HepG2 (cell line): Measurements from ENCODE around the gene RNASE12. TPM values are rescaled to one million over a fixed set of nuclear protein-coding genes. Genes with fewer than 3 reads are reported as not detected.
A peak's percentile ranks its signal among the peaks of the same experiment; 100 is the strongest.

Experiments used
- ATF4 ChIP-seq, 2 experiments: fragments of 450-650 bp in 1 of 2; sonication (generic) in 1 of 2; formaldehyde crosslinking; IDR thresholded peaks; 2 replicates each; pipeline versions ENCODE4 v1.5.0 to v1.8.0; 2020 to 2022; ENCODE audit warnings: mild to moderate bottlenecking in 1 of 2, missing genetic modification reagents in 1 of 2
- CREM ChIP-seq, 2 experiments: sonication (generic) in 1 of 2; formaldehyde crosslinking in 1 of 2; IDR thresholded peaks; 2 replicates each; pipeline versions ENCODE4 v1.4.0 to v1.6.1; 2016 to 2020; ENCODE audit warnings: antibody characterized with exemption in 1 of 2, mild to moderate bottlenecking in 1 of 2, missing genetic modification reagents in 1 of 2
- FIP1L1 ChIP-seq: fragments of 200-400 bp; formaldehyde crosslinking; IDR thresholded peaks from 2 replicates; pipeline ENCODE4 v1.6.1; 2018; ENCODE audit warnings: low read depth, mild to moderate bottlenecking, low read length, moderate library complexity, borderline replicate concordance; ENCODE audit not compliant: insufficient read depth
- JUND ChIP-seq: sonication (generic); formaldehyde crosslinking; IDR thresholded peaks from 2 replicates; pipeline ENCODE4 v1.8.0; 2022; ENCODE audit warnings: mild to moderate bottlenecking, missing genetic modification reagents
- KLF6 ChIP-seq: IDR thresholded peaks from 2 replicates; pipeline ENCODE4 v1.8.0; 2016; ENCODE audit warnings: missing biosample characterization, missing genetic modification reagents
- MAZ ChIP-seq, 2 experiments: sonication (generic) in 1 of 2; formaldehyde crosslinking in 1 of 2; IDR thresholded peaks; 2 replicates each; pipeline versions ENCODE4 v1.5.0 to v1.6.1; 2012 to 2020; ENCODE audit warnings: low read depth in 2 of 2, mild to moderate bottlenecking in 2 of 2, borderline replicate concordance in 1 of 2, improper control_type of control experiment in 1 of 2, low read length in 1 of 2, missing genetic modification reagents in 1 of 2, moderate library complexity in 1 of 2
- MED1 ChIP-seq: sonication (generic); formaldehyde crosslinking; IDR thresholded peaks from 2 replicates; pipeline ENCODE4 v1.4.0; 2020; ENCODE audit warnings: missing genetic modification reagents
- MTF2 ChIP-seq: sonication (generic); formaldehyde crosslinking; IDR thresholded peaks from 2 replicates; pipeline ENCODE4 v1.5.0; 2020; ENCODE audit warnings: missing genetic modification reagents, borderline replicate concordance
- PBX3 ChIP-seq: sonication (generic); formaldehyde crosslinking; IDR thresholded peaks from 2 replicates; pipeline ENCODE4 v1.8.1; 2023; ENCODE audit warnings: missing genetic modification reagents, inconsistent platforms, borderline replicate concordance
- SNAPC4 ChIP-seq: sonication (generic); formaldehyde crosslinking; IDR thresholded peaks from 2 replicates; pipeline ENCODE4 v1.4.0; 2020; ENCODE audit warnings: mild to moderate bottlenecking, missing genetic modification reagents
- SP140L ChIP-seq: sonication (generic); formaldehyde crosslinking; IDR thresholded peaks from 2 replicates; pipeline ENCODE4 v1.4.0; 2020; ENCODE audit warnings: missing genetic modification reagents, borderline replicate concordance
- TCF12 ChIP-seq, 2 experiments: fragments of 450-650 bp in 1 of 2; sonication (generic) in 1 of 2; formaldehyde crosslinking in 1 of 2; IDR thresholded peaks; 2 replicates each; pipeline versions ENCODE4 v1.6.1 to v1.8.0; 2017 to 2022; ENCODE audit warnings: antibody characterized with exemption in 1 of 2, mild to moderate bottlenecking in 1 of 2, missing genetic modification reagents in 1 of 2, moderate library complexity in 1 of 2
- ZBTB3 ChIP-seq: sonication (generic); formaldehyde crosslinking; IDR thresholded peaks from 2 replicates; pipeline ENCODE4 v1.4.0; 2020; ENCODE audit warnings: low read depth, mild to moderate bottlenecking, moderate library complexity, missing genetic modification reagents, borderline replicate concordance
- ZBTB46 ChIP-seq: sonication (generic); formaldehyde crosslinking; IDR thresholded peaks from 2 replicates; pipeline ENCODE4 v1.4.0; 2020; ENCODE audit warnings: mild to moderate bottlenecking, missing genetic modification reagents, borderline replicate concordance
- ZNF225 ChIP-seq: sonication (generic); formaldehyde crosslinking; IDR thresholded peaks from 2 replicates; pipeline ENCODE4 v1.4.0; 2020; ENCODE audit warnings: mild to moderate bottlenecking, missing genetic modification reagents
- ZNF232 ChIP-seq: sonication (generic); formaldehyde crosslinking; IDR thresholded peaks from 2 replicates; pipeline ENCODE4 v1.4.0; 2020; ENCODE audit warnings: missing genetic modification reagents, borderline replicate concordance
- ZNF235 ChIP-seq: sonication (generic); formaldehyde crosslinking; IDR thresholded peaks from 2 replicates; pipeline ENCODE4 v1.8.1; 2023; ENCODE audit warnings: mild to moderate bottlenecking, missing genetic modification reagents, borderline replicate concordance
- polyA plus RNA-seq, 8 experiments: library from polyadenylated mRNA; depleted of rRNA in 3 of 8; stranded (reverse) in 7 of 8; unstranded in 1 of 8; fragments of >200 nt; fragmentation: Illumina TruSeq in 4 of 8; extraction: Trizol in 4 of 8; gene quantifications; 2 replicates each; pipeline versions ENCODE4 v1.2.1 to v1.2.3, GENCODE V29; 2011 to 2016; ENCODE audit warnings: low read depth in 4 of 8, missing spikeins in 1 of 8, mixed read lengths in 1 of 8; ENCODE audit not compliant: insufficient read depth in 1 of 8
- total RNA-seq, 5 experiments: library from RNA; depleted of rRNA; stranded (reverse); fragments of >200 nt; fragmentation: Illumina TruSeq; extraction: Trizol; gene quantifications; 2 replicates each; pipeline ENCODE4 v1.2.3, GENCODE V29; 2016; ENCODE audit warnings: low read depth in 1 of 5

The RNASE12 gene
- total and polyA plus RNA-seq, 2 of the 13 experiments (the other 11 are each of a cell fraction or from before 2014, with no cell fraction given) = not detected

DNA sequence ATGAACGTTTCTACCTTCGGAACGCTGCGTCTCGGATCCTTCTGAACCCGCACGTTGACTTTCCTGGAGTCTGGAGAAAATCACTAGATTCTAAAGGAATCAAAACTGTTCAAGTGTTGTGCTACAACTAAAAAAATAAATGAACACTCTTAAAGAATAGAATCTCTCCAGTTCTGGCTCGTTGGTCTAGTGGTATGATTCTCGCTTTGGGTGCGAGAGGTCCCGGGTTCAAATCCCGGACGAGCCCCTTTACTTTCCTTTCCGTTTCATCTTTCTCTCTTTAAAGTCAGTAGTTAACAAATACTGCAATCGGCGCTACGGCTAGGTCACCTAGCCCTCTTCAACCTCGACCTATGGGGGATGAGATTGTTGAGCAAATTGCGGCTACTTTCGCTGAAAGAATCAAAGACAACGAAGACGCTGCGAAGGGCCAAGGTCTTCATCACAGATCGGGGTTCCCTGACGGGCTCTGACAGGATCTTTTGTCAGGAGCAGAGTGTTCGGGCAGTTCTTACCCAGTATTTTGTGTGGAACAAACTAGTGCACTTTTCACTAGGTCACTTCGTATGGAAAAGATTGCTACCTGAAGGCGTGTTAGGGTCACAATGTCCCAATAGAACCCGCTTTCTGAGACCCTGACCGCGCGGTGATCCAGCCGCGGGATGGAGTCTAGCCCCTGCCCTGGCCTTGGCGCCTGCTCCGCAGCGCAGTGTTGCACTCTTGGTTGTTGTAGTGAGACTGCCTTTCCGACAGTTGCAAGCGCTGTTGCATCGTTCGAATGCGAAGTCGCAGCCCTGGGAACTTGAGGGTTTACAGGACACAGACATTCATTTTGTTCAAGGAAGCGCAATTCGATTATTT, 41.9 kb upstream of the RNASE12 start (continued):
- no peak for TF ChIP-seq PBX3 (CRISPR knock-in tag)
- TF ChIP-seq SNAPC4 (CRISPR knock-in tag) = no peak
- TF ChIP-seq MTF2 = no peak
- TF ChIP-seq TCF12 (IDR thresholded peaks at IDR 0.05) = no peak
- TF ChIP-seq TCF12 (CRISPR knock-in tag; IDR thresholded peaks at IDR 0.05) = no peak
- no peak for TF ChIP-seq ZNF225
- no peak for TF ChIP-seq ZNF235 (CRISPR knock-in tag)
- TF ChIP-seq ZBTB46 (CRISPR knock-in tag) = no peak
- no peak for TF ChIP-seq SP140L (CRISPR knock-in tag)
- peak; percentile 48; the same call in 1 of the 2 replicates for TF ChIP-seq CREM (IDR thresholded peaks at IDR 0.05)
- TF ChIP-seq CREM (CRISPR knock-in tag; IDR thresholded peaks at IDR 0.05) = no peak
- no peak for TF ChIP-seq ZBTB3 (CRISPR knock-in tag)
- no peak for TF ChIP-seq FIP1L1
- peak; percentile 63 for TF ChIP-seq MED1
- TF ChIP-seq ZNF232 (CRISPR knock-in tag) = no peak
- TF ChIP-seq JUND = 0 out of 2 replicates have a peak, but pooled peaks have one; percentile 12
- no peak for TF ChIP-seq KLF6
- peak in 1 of 2 experiments; percentile 74; a peak in 2 of 4 replicates for TF ChIP-seq ATF4 (CRISPR knock-in tag; IDR thresholded peaks at IDR 0.05)
- TF ChIP-seq MAZ (IDR thresholded peaks at IDR 0.05; ENCODE audit: borderline replicate concordance, low read depth, low read length) = 0 out of 2 replicates have a peak, but pooled peaks have one; percentile 30
- TF ChIP-seq MAZ (CRISPR knock-in tag; IDR thresholded peaks at IDR 0.05; ENCODE audit: low read depth) = no peak
